Measurements from ENCODE around the gene LRP1B. TPM values are rescaled to one million over a fixed set of nuclear protein-coding genes. Genes with fewer than 3 reads are reported as not detected.

The LRP1B gene
- total RNA-seq, 1 experiment from 2014 or later, result 0.08 TPM

- DNase-seq (ENCODE audit: low read depth in 1 of 2, low spot score in 2 of 2), result no peak
- H3K36me3 ChIP-seq, result no peaks in the 10 kb centered on the region
- H3K27me3 ChIP-seq (replicated peaks), result no peaks in the 10 kb centered on the region
Observed at GRCh38 chr2:140597205-140597604, 1533.6 kb downstream of the LRP1B start.

GRCh38 chr2:140596447-140596846 lies 1534.4 kb downstream of the LRP1B start:
- no peaks in the 10 kb centered on the region for H3K4me1 ChIP-seq (replicated peaks)
- DNase-seq (ENCODE audit: low read depth in 1 of 2, low spot score in 2 of 2), result no peak
- H3K36me3 ChIP-seq, result no peaks in the 10 kb centered on the region
- no peaks in the 10 kb centered on the region for H3K27me3 ChIP-seq (replicated peaks)
- H3K4me3 ChIP-seq, result no peak overlapping the region
- H3K27ac ChIP-seq, result no peak overlapping the region
- H3K9me3 ChIP-seq (replicated peaks), result no peaks in the 10 kb centered on the region

More at GRCh38 chr2:140597205-140597604, 1533.6 kb downstream of the LRP1B start:
- no peak overlapping the region for H3K27ac ChIP-seq
- no peaks in the 10 kb centered on the region for H3K9me3 ChIP-seq (replicated peaks)
- no peaks in the 10 kb centered on the region for H3K4me1 ChIP-seq (replicated peaks)
- no peak overlapping the region for H3K4me3 ChIP-seq

- H3K36me3 ChIP-seq, result no peaks in the 10 kb centered on the region
- DNase-seq (ENCODE audit: low read depth in 1 of 2, low spot score in 2 of 2), result no peak
- H3K27ac ChIP-seq, result no peak overlapping the region
- H3K4me1 ChIP-seq (replicated peaks), result no peaks in the 10 kb centered on the region
- no peak overlapping the region for H3K4me3 ChIP-seq
- H3K27me3 ChIP-seq (replicated peaks), result no peaks in the 10 kb centered on the region
- H3K9me3 ChIP-seq (replicated peaks), result no peaks in the 10 kb centered on the region
Observed at GRCh38 chr2:140595107-140595506, 1535.7 kb downstream of the LRP1B start.

GRCh38 chr2:140593132-140593531 lies 1537.7 kb downstream of the LRP1B start:
- Histone ChIP-seq H3K4me3 (no peak overlapping the region), H3K27ac (no peak overlapping the region), H3K36me3 (no peaks in the 10 kb centered on the region), H3K4me1 (replicated peaks) (no peaks in the 10 kb centered on the region), H3K27me3 (replicated peaks) (no peaks in the 10 kb centered on the region), H3K9me3 (replicated peaks) (no peaks in the 10 kb centered on the region)
- DNase-seq (ENCODE audit: low read depth in 1 of 2, low spot score in 2 of 2), result no peak

- Histone ChIP-seq H3K36me3 (no peaks in the 10 kb centered on the region), H3K27me3 (replicated peaks) (no peaks in the 10 kb centered on the region), H3K9me3 (replicated peaks) (no peaks in the 10 kb centered on the region), H3K4me1 (replicated peaks) (no peaks in the 10 kb centered on the region), H3K4me3 (no peak overlapping the region), H3K27ac (no peak overlapping the region)
- DNase-seq (ENCODE audit: low read depth in 1 of 2, low spot score in 2 of 2), result no peak
Observed at GRCh38 chr2:140589696-140590095, 1541.1 kb downstream of the LRP1B start.

GRCh38 chr2:140589273-140589672 lies 1541.5 kb downstream of the LRP1B start:
- DNase-seq (ENCODE audit: low read depth in 1 of 2, low spot score in 2 of 2), result no peak
- Histone ChIP-seq H3K36me3 (no peaks in the 10 kb centered on the region), H3K4me3 (no peak overlapping the region), H3K4me1 (replicated peaks) (no peaks in the 10 kb centered on the region), H3K27me3 (replicated peaks) (no peaks in the 10 kb centered on the region), H3K27ac (no peak overlapping the region), H3K9me3 (replicated peaks) (no peaks in the 10 kb centered on the region)

GRCh38 chr2:140586379-140586778 lies 1544.4 kb downstream of the LRP1B start:
- Histone ChIP-seq H3K27ac (no peak overlapping the region), H3K36me3 (no peaks in the 10 kb centered on the region), H3K4me3 (no peak overlapping the region), H3K27me3 (replicated peaks) (no peaks in the 10 kb centered on the region), H3K9me3 (replicated peaks) (no peaks in the 10 kb centered on the region), H3K4me1 (replicated peaks) (no peaks in the 10 kb centered on the region)
- DNase-seq (ENCODE audit: low read depth in 1 of 2, low spot score in 2 of 2), result peak in 1 of 2 experiments; percentile 4

- H3K36me3 ChIP-seq, result no peaks in the 10 kb centered on the region
- H3K27ac ChIP-seq, result no peak overlapping the region
- H3K4me1 ChIP-seq (replicated peaks), result no peaks in the 10 kb centered on the region
- DNase-seq (ENCODE audit: low read depth in 1 of 2, low spot score in 2 of 2), result no peak
- no peaks in the 10 kb centered on the region for H3K27me3 ChIP-seq (replicated peaks)
- H3K9me3 ChIP-seq (replicated peaks), result no peaks in the 10 kb centered on the region
- no peak overlapping the region for H3K4me3 ChIP-seq
Observed at GRCh38 chr2:140585016-140585415, 1545.8 kb downstream of the LRP1B start.

- H3K4me1 ChIP-seq (replicated peaks), result no peaks in the 10 kb centered on the region
- H3K27ac ChIP-seq, result no peak overlapping the region
- H3K9me3 ChIP-seq (replicated peaks), result no peaks in the 10 kb centered on the region
- DNase-seq (ENCODE audit: low read depth in 1 of 2, low spot score in 2 of 2), result no peak
- no peak overlapping the region for H3K4me3 ChIP-seq
- H3K36me3 ChIP-seq, result no peaks in the 10 kb centered on the region
- no peaks in the 10 kb centered on the region for H3K27me3 ChIP-seq (replicated peaks)
Observed at GRCh38 chr2:140584471-140584870, 1546.3 kb downstream of the LRP1B start.

- DNase-seq (ENCODE audit: low read depth in 1 of 2, low spot score in 2 of 2), result no peak
- H3K27me3 ChIP-seq (replicated peaks), result no peaks in the 10 kb centered on the region
- H3K4me3 ChIP-seq, result no peak overlapping the region
- H3K9me3 ChIP-seq (replicated peaks), result no peaks in the 10 kb centered on the region
- H3K4me1 ChIP-seq (replicated peaks), result no peaks in the 10 kb centered on the region
- no peaks in the 10 kb centered on the region for H3K36me3 ChIP-seq
- H3K27ac ChIP-seq, result no peak overlapping the region
Observed at GRCh38 chr2:140580532-140581151, 1550.2 kb downstream of the LRP1B start.

GRCh38 chr2:140577453-140577852 lies 1553.4 kb downstream of the LRP1B start:
- Histone ChIP-seq H3K4me1 (replicated peaks) (no peaks in the 10 kb centered on the region), H3K27ac (no peak overlapping the region), H3K9me3 (replicated peaks) (no peaks in the 10 kb centered on the region), H3K36me3 (no peaks in the 10 kb centered on the region), H3K4me3 (no peak overlapping the region), H3K27me3 (replicated peaks) (no peaks in the 10 kb centered on the region)
- DNase-seq (ENCODE audit: low read depth in 1 of 2, low spot score in 2 of 2), result no peak

- Histone ChIP-seq H3K36me3 (no peaks in the 10 kb centered on the region), H3K4me1 (replicated peaks) (no peaks in the 10 kb centered on the region), H3K9me3 (replicated peaks) (no peaks in the 10 kb centered on the region), H3K27ac (no peak overlapping the region), H3K4me3 (no peak overlapping the region), H3K27me3 (replicated peaks) (no peaks in the 10 kb centered on the region)
- DNase-seq (ENCODE audit: low read depth in 1 of 2, low spot score in 2 of 2), result no peak
Observed at GRCh38 chr2:140567734-140568133, 1563.1 kb downstream of the LRP1B start.

- H3K27ac ChIP-seq, result no peak overlapping the region
- no peaks in the 10 kb centered on the region for H3K4me1 ChIP-seq (replicated peaks)
- no peaks in the 10 kb centered on the region for H3K27me3 ChIP-seq (replicated peaks)
- H3K36me3 ChIP-seq, result no peaks in the 10 kb centered on the region
- H3K9me3 ChIP-seq (replicated peaks), result no peaks in the 10 kb centered on the region
- H3K4me3 ChIP-seq, result no peak overlapping the region
- DNase-seq (ENCODE audit: low read depth in 1 of 2, low spot score in 2 of 2), result no peak
Observed at GRCh38 chr2:140565756-140566155, 1565.1 kb downstream of the LRP1B start.

GRCh38 chr2:140555701-140556100 lies 1575.1 kb downstream of the LRP1B start:
- no peak overlapping the region for H3K4me3 ChIP-seq
- H3K9me3 ChIP-seq (replicated peaks), result no peaks in the 10 kb centered on the region
- H3K4me1 ChIP-seq (replicated peaks), result no peaks in the 10 kb centered on the region
- no peak for DNase-seq (ENCODE audit: low read depth in 1 of 2, low spot score in 2 of 2)
- H3K27me3 ChIP-seq (replicated peaks), result no peaks in the 10 kb centered on the region
- H3K27ac ChIP-seq, result no peak overlapping the region
- H3K36me3 ChIP-seq, result no peaks in the 10 kb centered on the region

- H3K4me3 ChIP-seq, result no peak overlapping the region
- H3K36me3 ChIP-seq, result no peaks in the 10 kb centered on the region
- no peak overlapping the region for H3K27ac ChIP-seq
- DNase-seq (ENCODE audit: low read depth in 1 of 2, low spot score in 2 of 2), result no peak
- H3K4me1 ChIP-seq (replicated peaks), result no peaks in the 10 kb centered on the region
- H3K9me3 ChIP-seq (replicated peaks), result no peaks in the 10 kb centered on the region
- H3K27me3 ChIP-seq (replicated peaks), result no peaks in the 10 kb centered on the region
Observed at GRCh38 chr2:140552634-140553033, 1578.2 kb downstream of the LRP1B start.
